Measurements from ENCODE around the gene NREP.

NREP gene

GRCh38 chr5:111756581-111757354 is at the start of gene NREP:
TSS of gene NREP (minus strand) at chr5:111757194. CDS start at chr5:111755772, 1,422 bp downstream.
- TF ChIP-seq GATA3 (IDR thresholded peaks at IDR 0.05; ENCODE audit: low read depth, low read length), result no peak
- no peak for TF ChIP-seq GATA2 (IDR thresholded peaks at IDR 0.05; ENCODE audit: low read depth, low read length)

GRCh38 chr5:111806753-111807152 is 49.8 kb upstream of the NREP start:
- no peak for TF ChIP-seq GATA3 (IDR thresholded peaks at IDR 0.05; ENCODE audit: low read depth, low read length)
- TF ChIP-seq GATA2 (IDR thresholded peaks at IDR 0.05; ENCODE audit: low read depth, low read length), result no peak

GRCh38 chr5:111806156-111806555 is 49.2 kb upstream of the NREP start:
- no peak for TF ChIP-seq GATA2 (IDR thresholded peaks at IDR 0.05; ENCODE audit: low read depth, low read length)
- no peak for TF ChIP-seq GATA3 (IDR thresholded peaks at IDR 0.05; ENCODE audit: low read depth, low read length)

- TF ChIP-seq GATA2 (IDR thresholded peaks at IDR 0.05; ENCODE audit: low read depth, low read length) (no peak), GATA3 (IDR thresholded peaks at IDR 0.05; ENCODE audit: low read depth, low read length) (no peak)
These were observed 48.1 kb upstream of the NREP start for GRCh38 chr5:111805071-111805470.

- no peak for TF ChIP-seq GATA3 (IDR thresholded peaks at IDR 0.05; ENCODE audit: low read depth, low read length)
- TF ChIP-seq GATA2 (IDR thresholded peaks at IDR 0.05; ENCODE audit: low read depth, low read length), result no peak
These were observed 43.4 kb upstream of the NREP start for GRCh38 chr5:111800351-111800750.

- TF ChIP-seq GATA2 (IDR thresholded peaks at IDR 0.05; ENCODE audit: low read depth, low read length) (no peak), GATA3 (IDR thresholded peaks at IDR 0.05; ENCODE audit: low read depth, low read length) (no peak)
These were observed 38.1 kb upstream of the NREP start for GRCh38 chr5:111795142-111795541.

GRCh38 chr5:111792471-111793058 is 35.6 kb upstream of the NREP start:
- TF ChIP-seq GATA3 (IDR thresholded peaks at IDR 0.05; ENCODE audit: low read depth, low read length) (no peak), GATA2 (IDR thresholded peaks at IDR 0.05; ENCODE audit: low read depth, low read length) (no peak)

- TF ChIP-seq GATA2 (IDR thresholded peaks at IDR 0.05; ENCODE audit: low read depth, low read length) (no peak), GATA3 (IDR thresholded peaks at IDR 0.05; ENCODE audit: low read depth, low read length) (no peak)
These were observed 33.3 kb upstream of the NREP start for GRCh38 chr5:111790295-111790694.

GRCh38 chr5:111787006-111787405 is 30.0 kb upstream of the NREP start:
- TF ChIP-seq GATA2 (IDR thresholded peaks at IDR 0.05; ENCODE audit: low read depth, low read length), result no peak
- no peak for TF ChIP-seq GATA3 (IDR thresholded peaks at IDR 0.05; ENCODE audit: low read depth, low read length)

- TF ChIP-seq GATA3 (IDR thresholded peaks at IDR 0.05; ENCODE audit: low read depth, low read length) (no peak), GATA2 (IDR thresholded peaks at IDR 0.05; ENCODE audit: low read depth, low read length) (no peak)
These were observed 27.6 kb upstream of the NREP start for GRCh38 chr5:111784491-111785181.

GRCh38 chr5:111783537-111783936 is 26.5 kb upstream of the NREP start:
- no peak for TF ChIP-seq GATA3 (IDR thresholded peaks at IDR 0.05; ENCODE audit: low read depth, low read length)

GRCh38 chr5:111782216-111782615 is 25.2 kb upstream of the NREP start:
- no peak for TF ChIP-seq GATA2 (IDR thresholded peaks at IDR 0.05; ENCODE audit: low read depth, low read length)
- no peak for TF ChIP-seq GATA3 (IDR thresholded peaks at IDR 0.05; ENCODE audit: low read depth, low read length)

GRCh38 chr5:111781200-111781599 is 24.2 kb upstream of the NREP start:
- TF ChIP-seq GATA2 (IDR thresholded peaks at IDR 0.05; ENCODE audit: low read depth, low read length) (no peak), GATA3 (IDR thresholded peaks at IDR 0.05; ENCODE audit: low read depth, low read length) (no peak)

GRCh38 chr5:111779922-111780292 is 22.9 kb upstream of the NREP start:
- TF ChIP-seq GATA3 (IDR thresholded peaks at IDR 0.05; ENCODE audit: low read depth, low read length) (no peak), GATA2 (IDR thresholded peaks at IDR 0.05; ENCODE audit: low read depth, low read length) (no peak)
